K562 (cell line): ENCODE results near the gene TCEA3. TPM values are rescaled to one million over a fixed set of nuclear protein-coding genes. Genes with fewer than 3 reads are reported as not detected.

Experiments
- CAMTA2 ChIP-seq: fragments of 250-450 bp; sonication (Bioruptor Pico); conservative IDR thresholded peaks from 2 replicates; pipeline ENCODE4 v1.5.1; 2022
- CHD1 ChIP-seq: fragments of 200-600 bp; sonication (generic); IDR thresholded peaks from one replicate; pipeline ENCODE4 v1.6.1; 2012; ENCODE audit warnings: mild to moderate bottlenecking, moderate library complexity, low read length, inconsistent platforms
- ETV5 ChIP-seq: sonication (generic); formaldehyde crosslinking; IDR thresholded peaks from 2 replicates; pipeline ENCODE4 v1.4.0; 2020; ENCODE audit warnings: low read depth, mild to moderate bottlenecking, missing genetic modification reagents
- EWSR1 ChIP-seq: fragments of 450-650 bp; IDR thresholded peaks from 2 replicates; pipeline ENCODE4 v1.6.1; 2018; ENCODE audit warnings: borderline replicate concordance, mild to moderate bottlenecking, low read depth, moderate library complexity; ENCODE audit not compliant: partially characterized antibody
- FOS ChIP-seq: IDR thresholded peaks from 3 replicates; pipeline ENCODE4 v1.6.1; 2011; ENCODE audit not compliant: insufficient read length; ENCODE audit errors: extremely low read depth
- IRF2 ChIP-seq: sonication (generic); formaldehyde crosslinking; IDR thresholded peaks from 2 replicates; pipeline ENCODE4 v1.8.1; 2022; ENCODE audit warnings: mild to moderate bottlenecking, missing genetic modification reagents
- JUN ChIP-seq, 2 experiments: sonication (generic) in 1 of 2; formaldehyde crosslinking in 1 of 2; IDR thresholded peaks; 2 replicates each; pipeline versions ENCODE4 v1.6.1 to v1.8.0; 2012 to 2022; ENCODE audit warnings: borderline replicate concordance in 2 of 2, mild to moderate bottlenecking in 2 of 2, improper control_type of control experiment in 1 of 2, low read depth in 1 of 2, low read length in 1 of 2, missing genetic modification reagents in 1 of 2
- MYBL2 ChIP-seq, 2 experiments: fragments of 450-650 bp in 1 of 2; sonication (generic) in 1 of 2; formaldehyde crosslinking in 1 of 2; IDR thresholded peaks; 2 replicates each; pipeline versions ENCODE4 v1.6.1 to v1.8.1; 2017 to 2022; ENCODE audit warnings: borderline replicate concordance in 1 of 2, inconsistent platforms in 1 of 2, low read depth in 1 of 2, mild to moderate bottlenecking in 1 of 2, missing genetic modification reagents in 1 of 2, moderate library complexity in 1 of 2
- NCOA4 ChIP-seq: fragments of 450-650 bp; IDR thresholded peaks from 2 replicates; pipeline ENCODE4 v1.6.1; 2018; ENCODE audit warnings: mild to moderate bottlenecking; ENCODE audit not compliant: partially characterized antibody
- NFE2L1 ChIP-seq: fragments of 450-650 bp; IDR thresholded peaks from 2 replicates; pipeline ENCODE4 v1.6.1; 2016; ENCODE audit warnings: missing genetic modification characterization, low read depth, mild to moderate bottlenecking, missing compliant biosample characterization, moderate library complexity, borderline replicate concordance
- NONO ChIP-seq, 2 experiments: fragments of 200-400 bp in 1 of 2; fragments of 450-650 bp in 1 of 2; formaldehyde crosslinking in 1 of 2; IDR thresholded peaks; 2 replicates each; pipeline ENCODE4 v1.6.1; 2017; ENCODE audit warnings: low read depth in 2 of 2, mild to moderate bottlenecking in 2 of 2, moderate library complexity in 2 of 2, low read length in 1 of 2
- POLR2A ChIP-seq: fragments of 450-650 bp; conservative IDR thresholded peaks from 2 replicates; pipeline ENCODE4 v1.6.1; 2016
- RCOR1 ChIP-seq, 2 experiments: IDR thresholded peaks; 2 replicates each; pipeline ENCODE4 v1.6.1; 2012; ENCODE audit warnings: low read depth in 2 of 2, low read length in 2 of 2, borderline replicate concordance in 1 of 2, improper control_type of control experiment in 1 of 2
- SIN3A ChIP-seq, 2 experiments: fragments of 150-350 bp in 1 of 2; IDR thresholded peaks; 2 replicates each; pipeline ENCODE4 v1.6.1; 2011 to 2016; ENCODE audit warnings: borderline replicate concordance in 2 of 2, low read depth in 2 of 2, low read length in 2 of 2, mild to moderate bottlenecking in 2 of 2, moderate library complexity in 2 of 2; ENCODE audit not compliant: control insufficient read depth in 1 of 2
- TEAD1 ChIP-seq, 2 experiments: fragments of 450-650 bp in 1 of 2; sonication (generic) in 1 of 2; formaldehyde crosslinking; IDR thresholded peaks; 2 replicates each; pipeline versions ENCODE4 v1.4.0 to v1.8.0; 2020 to 2022; ENCODE audit warnings: mild to moderate bottlenecking in 2 of 2, missing genetic modification reagents in 1 of 2
- U2AF2 ChIP-seq: fragments of 200-400 bp; formaldehyde crosslinking; optimal IDR thresholded peaks from 2 replicates; pipeline ENCODE3; 2017; ENCODE audit warnings: low read depth, mild to moderate bottlenecking, low read length
- ZBTB12 ChIP-seq: fragments of 250-450 bp; sonication (Bioruptor Pico); IDR thresholded peaks from 2 replicates; pipeline ENCODE4 v1.4.0; 2020
- ZNF184 ChIP-seq: sonication (generic); formaldehyde crosslinking; IDR thresholded peaks from 2 replicates; pipeline ENCODE4 v1.5.0; 2020; ENCODE audit warnings: missing genetic modification reagents
- ZNF280A ChIP-seq: fragments of 450-650 bp; IDR thresholded peaks from 2 replicates; pipeline ENCODE4 v1.6.1; 2018; ENCODE audit warnings: mild to moderate bottlenecking, low read depth; ENCODE audit not compliant: partially characterized antibody
- ZNF639 ChIP-seq, 2 experiments: fragments of 200-800 bp in 1 of 2; sonication (Bioruptor generic) in 1 of 2; sonication (generic) in 1 of 2; formaldehyde crosslinking in 1 of 2; IDR thresholded peaks in 1 of 2; conservative IDR thresholded peaks in 1 of 2; 2 replicates each; pipeline versions ENCODE4 v1.5.0 to v1.6.1; 2016 to 2020; ENCODE audit warnings: missing compliant biosample characterization in 1 of 2, missing genetic modification characterization in 1 of 2, missing genetic modification reagents in 1 of 2
- ZNF644 ChIP-seq: fragments of 200-800 bp; sonication (Bioruptor generic); IDR thresholded peaks from 2 replicates; pipeline ENCODE4 v1.6.1; 2016; ENCODE audit warnings: low read depth, missing genetic modification characterization, missing compliant biosample characterization
- ZZZ3 ChIP-seq: fragments of 450-650 bp; IDR thresholded peaks from 2 replicates; pipeline ENCODE4 v1.6.1; 2016; ENCODE audit warnings: antibody characterized with exemption, mild to moderate bottlenecking, moderate library complexity
- polyA plus RNA-seq, 8 experiments: library from polyadenylated mRNA; depleted of rRNA in 4 of 8; stranded (reverse) in 5 of 8; unstranded in 3 of 8; fragments of >200 nt; fragmentation: Nextera tagmentation in 2 of 8; fragmentation: Illumina TruSeq in 1 of 8; extraction: Ambion mirVana in 2 of 8; extraction: Trizol in 1 of 8; gene quantifications; 2 replicates each; pipeline versions ENCODE4 v1.2.1 to v1.2.3, GENCODE V29; 2011 to 2014; ENCODE audit warnings: inconsistent platforms in 1 of 8, missing spikeins in 1 of 8
- total RNA-seq, 7 experiments: library from RNA; depleted of rRNA in 6 of 7; stranded (reverse); fragments of >200 nt in 6 of 7; fragmentation: Illumina TruSeq in 2 of 7; extraction: Trizol in 2 of 7; gene quantifications; 2 replicates each; pipeline versions ENCODE4 v1.2.1 to v1.2.3, GENCODE V29; 2011 to 2021; ENCODE audit warnings: low replicate concordance in 1 of 7

TCEA3 gene
- total and polyA plus RNA-seq, 9 of the 15 experiments (the other 6 are each of a cell fraction or from before 2014, with no cell fraction given), result 0.03 to 0.55 (median 0.36) TPM

GRCh38 chr1:23341931-23342692, 82.4 kb downstream of the TCEA3 start (continued):
- TF ChIP-seq NONO (IDR thresholded peaks at IDR 0.05; ENCODE audit: low read depth in 2 of 2, low read length in 1 of 2) (no peak), EWSR1 (no peak), IRF2 (CRISPR knock-in tag) (no peak), FOS (no peak), ZNF280A (no peak), ZNF639 (CRISPR knock-in tag; conservative IDR thresholded peaks at IDR 0.05 in 1 of 2, IDR thresholded peaks at IDR 0.05 in 1 of 2) (no peak), ZNF644 (tag) (no peak), SIN3A (IDR thresholded peaks at IDR 0.05; ENCODE audit: borderline replicate concordance in 2 of 2, control insufficient read depth in 1 of 2, low read depth in 2 of 2, low read length in 2 of 2) (no peak), CHD1 (peak; percentile 73), MYBL2 (IDR thresholded peaks at IDR 0.05; ENCODE audit: low read depth) (no peak), MYBL2 (CRISPR knock-in tag; IDR thresholded peaks at IDR 0.05; ENCODE audit: borderline replicate concordance) (no peak), POLR2A (no peak), NCOA4 (no peak), CAMTA2 (CRISPR knock-in tag) (no peak), U2AF2 (no peak), ZZZ3 (no peak), RCOR1 (IDR thresholded peaks at IDR 0.05; ENCODE audit: borderline replicate concordance in 1 of 2, low read depth in 2 of 2, low read length in 2 of 2) (no peak), ZBTB12 (CRISPR knock-in tag) (no peak), JUN (IDR thresholded peaks at IDR 0.05; ENCODE audit: borderline replicate concordance, low read depth, low read length) (no peak), JUN (CRISPR knock-in tag; IDR thresholded peaks at IDR 0.05; ENCODE audit: borderline replicate concordance) (no peak), NFE2L1 (tag) (no peak), ZNF184 (CRISPR knock-in tag) (no peak), ETV5 (CRISPR knock-in tag) (no peak), TEAD1 (CRISPR knock-in tag; IDR thresholded peaks at IDR 0.05) (no peak)
